ENCODE data around the gene LUM. TPM values are rescaled to one million over a fixed set of nuclear protein-coding genes. Genes with fewer than 3 reads are reported as not detected.

Gene LUM
- total RNA-seq, 3 donors from 2014 or later (not counting 1 experiment from before 2014, with no cell fraction given) = not detected

DNA sequence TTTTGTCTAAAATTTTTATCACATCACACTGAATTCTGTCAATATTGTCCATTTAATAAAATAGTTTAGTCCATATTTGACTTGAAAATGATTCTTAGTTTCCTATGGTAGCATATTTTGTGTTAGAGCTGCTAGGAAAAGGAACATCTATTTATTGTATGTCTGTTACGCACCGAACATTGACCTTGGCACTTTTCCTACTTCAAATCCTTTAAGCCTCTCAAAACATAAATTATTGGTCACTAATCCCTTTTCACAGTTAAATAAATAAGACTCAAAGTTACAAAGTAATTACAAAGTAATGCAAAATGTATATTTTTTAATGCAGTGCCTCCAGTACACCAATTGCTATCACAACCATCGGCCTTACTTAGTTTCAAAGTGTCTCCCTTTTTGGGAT, 42.8 kb upstream of the LUM start:
- ATAC-seq (no peak), DNase-seq (no peak)
- intact Hi-C loops (cut with micrococcal nuclease) = no loop called here
- Mint-ChIP-seq H3K36me3 (no peaks in the 10 kb centered on the region), H3K4me1 (no peaks in the 10 kb centered on the region), H3K9me3 (peaks cover 0 to 3% of the 10 kb centered on the region in 2 donors), H3K27ac (no peak overlapping the region), H3K27me3 (ENCODE audit: low read depth in 2 of 2) (no peaks in the 10 kb centered on the region), H3K4me3 (no peak overlapping the region)
- Histone ChIP-seq H3K4me1 (ENCODE audit: control insufficient read depth, insufficient read depth, low read length) (no peaks in the 10 kb centered on the region), H3K36me3 (ENCODE audit: control insufficient read depth, insufficient read depth, low read length) (no peaks in the 10 kb centered on the region), H3K4me3 (ENCODE audit: low read length) (no peak overlapping the region), H3K9me3 (ENCODE audit: control insufficient read depth, insufficient read depth, low read length) (no peaks in the 10 kb centered on the region), H3K27me3 (ENCODE audit: control insufficient read depth, insufficient read depth, low read length) (no peaks in the 10 kb centered on the region), H3K27ac (ENCODE audit: low read length) (no peak overlapping the region)
- TF ChIP-seq, protein P1, sequence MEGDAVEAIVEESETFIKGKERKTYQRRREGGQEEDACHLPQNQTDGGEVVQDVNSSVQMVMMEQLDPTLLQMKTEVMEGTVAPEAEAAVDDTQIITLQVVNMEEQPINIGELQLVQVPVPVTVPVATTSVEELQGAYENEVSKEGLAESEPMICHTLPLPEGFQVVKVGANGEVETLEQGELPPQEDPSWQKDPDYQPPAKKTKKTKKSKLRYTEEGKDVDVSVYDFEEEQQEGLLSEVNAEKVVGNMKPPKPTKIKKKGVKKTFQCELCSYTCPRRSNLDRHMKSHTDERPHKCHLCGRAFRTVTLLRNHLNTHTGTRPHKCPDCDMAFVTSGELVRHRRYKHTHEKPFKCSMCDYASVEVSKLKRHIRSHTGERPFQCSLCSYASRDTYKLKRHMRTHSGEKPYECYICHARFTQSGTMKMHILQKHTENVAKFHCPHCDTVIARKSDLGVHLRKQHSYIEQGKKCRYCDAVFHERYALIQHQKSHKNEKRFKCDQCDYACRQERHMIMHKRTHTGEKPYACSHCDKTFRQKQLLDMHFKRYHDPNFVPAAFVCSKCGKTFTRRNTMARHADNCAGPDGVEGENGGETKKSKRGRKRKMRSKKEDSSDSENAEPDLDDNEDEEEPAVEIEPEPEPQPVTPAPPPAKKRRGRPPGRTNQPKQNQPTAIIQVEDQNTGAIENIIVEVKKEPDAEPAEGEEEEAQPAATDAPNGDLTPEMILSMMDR (IDR thresholded peaks at IDR 0.05) = no peak
- WGBS (ENCODE audit: insufficient coverage) = no CpG with 5 or more reads among the region's 3 CpGs

DNA sequence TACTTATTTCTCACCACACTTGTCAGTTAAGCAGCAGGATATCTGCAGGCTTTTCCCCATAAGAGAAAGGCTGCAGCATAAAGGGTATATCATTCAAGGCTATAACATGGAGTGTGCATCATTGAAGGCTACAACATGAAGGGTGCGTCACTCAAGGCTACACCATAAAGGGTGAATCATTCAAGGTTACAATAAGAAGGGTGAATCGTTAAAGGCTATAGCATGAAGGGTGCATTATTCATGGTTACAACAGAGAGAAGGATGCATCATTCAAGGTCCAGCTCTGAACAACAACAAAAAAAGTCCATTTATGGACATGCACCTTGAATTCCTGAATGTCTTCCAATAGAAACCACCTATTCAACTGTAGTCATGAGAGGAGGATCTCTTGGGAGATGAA, 32.8 kb upstream of the LUM start:
- peaks cover 2 to 4% of the 10 kb centered on the region in 2 donors for H3K9me3 Mint-ChIP-seq
- 92% methylated on average over 2 of the region's 2 CpGs for WGBS (ENCODE audit: insufficient coverage)
- no peak overlapping the region for H3K4me3 Mint-ChIP-seq
- Histone ChIP-seq H3K4me1 (ENCODE audit: control insufficient read depth, insufficient read depth, low read length) (no peaks in the 10 kb centered on the region), H3K27me3 (ENCODE audit: control insufficient read depth, insufficient read depth, low read length) (no peaks in the 10 kb centered on the region), H3K27ac (ENCODE audit: low read length) (no peak overlapping the region), H3K36me3 (ENCODE audit: control insufficient read depth, insufficient read depth, low read length) (no peaks in the 10 kb centered on the region), H3K4me3 (ENCODE audit: low read length) (no peak overlapping the region), H3K9me3 (ENCODE audit: control insufficient read depth, insufficient read depth, low read length) (no peaks in the 10 kb centered on the region)
- TF ChIP-seq, protein P1 (IDR thresholded peaks at IDR 0.05) = no peak
- no peak for DNase-seq
- H3K27me3 Mint-ChIP-seq (ENCODE audit: low read depth in 2 of 2) = no peaks in the 10 kb centered on the region
- no peaks in the 10 kb centered on the region for H3K4me1 Mint-ChIP-seq
- no peaks in the 10 kb centered on the region for H3K36me3 Mint-ChIP-seq
- ATAC-seq = no peak
- intact Hi-C loops (cut with micrococcal nuclease) = no loop called here
- no peak overlapping the region for H3K27ac Mint-ChIP-seq

DNA sequence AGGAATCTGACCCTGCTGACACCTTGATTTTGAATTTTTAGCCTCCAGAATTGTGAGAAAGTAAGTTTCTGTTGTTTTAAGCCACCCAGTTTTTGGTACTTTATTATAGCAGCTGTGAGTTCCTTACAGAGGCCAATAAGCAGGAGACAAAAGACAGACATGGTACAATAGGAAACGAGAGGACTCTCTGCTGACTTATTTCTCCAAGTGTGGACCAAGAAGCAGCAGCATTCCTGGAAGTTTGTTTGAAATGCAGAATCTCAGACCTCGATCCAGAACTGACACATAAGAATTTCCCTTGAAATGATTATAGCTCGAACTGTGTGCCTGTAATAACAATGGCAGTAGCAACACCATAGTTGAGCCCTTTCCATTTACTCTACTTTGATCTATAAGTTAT, 31.9 kb upstream of the LUM start:
- Histone ChIP-seq H3K4me3 (ENCODE audit: low read length) (no peak overlapping the region), H3K36me3 (ENCODE audit: control insufficient read depth, insufficient read depth, low read length) (no peaks in the 10 kb centered on the region), H3K27me3 (ENCODE audit: control insufficient read depth, insufficient read depth, low read length) (no peaks in the 10 kb centered on the region), H3K9me3 (ENCODE audit: control insufficient read depth, insufficient read depth, low read length) (no peaks in the 10 kb centered on the region), H3K27ac (ENCODE audit: low read length) (no peak overlapping the region), H3K4me1 (ENCODE audit: control insufficient read depth, insufficient read depth, low read length) (no peaks in the 10 kb centered on the region)
- Mint-ChIP-seq H3K36me3 (no peaks in the 10 kb centered on the region), H3K27ac (no peak overlapping the region), H3K4me1 (no peaks in the 10 kb centered on the region), H3K9me3 (peaks cover 2 to 4% of the 10 kb centered on the region in 2 donors), H3K4me3 (no peak overlapping the region), H3K27me3 (ENCODE audit: low read depth in 2 of 2) (no peaks in the 10 kb centered on the region)
- WGBS (ENCODE audit: insufficient coverage) = 79% methylated on average over 3 of the region's 3 CpGs
- DNase-seq = no peak
- ATAC-seq = no peak
- intact Hi-C loops (cut with micrococcal nuclease) = no loop called here
- TF ChIP-seq, protein P1 (IDR thresholded peaks at IDR 0.05) = no peak

DNA sequence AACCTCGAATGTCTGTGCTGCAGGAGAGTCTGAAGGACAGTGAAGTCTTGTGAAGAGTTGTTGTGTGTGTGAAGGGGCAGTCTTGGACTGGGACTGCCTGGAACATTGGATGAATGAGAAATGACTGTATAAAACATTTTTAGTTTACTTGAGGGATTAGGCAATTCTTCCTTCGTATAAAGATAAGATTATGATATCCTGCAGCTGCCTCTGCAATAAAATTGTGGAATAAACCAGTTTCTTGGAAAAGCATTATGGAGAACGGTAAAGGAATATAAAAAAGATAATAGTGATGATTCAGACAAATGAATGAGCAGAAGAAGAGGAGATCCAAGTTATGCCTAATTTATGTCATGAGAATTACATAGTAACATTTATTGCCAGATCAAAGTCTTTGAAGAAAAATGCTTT, 30.9 kb upstream of the LUM start:
- Mint-ChIP-seq H3K27ac (no peak overlapping the region), H3K9me3 (peaks cover 2 to 4% of the 10 kb centered on the region in 2 donors), H3K4me1 (no peaks in the 10 kb centered on the region), H3K36me3 (no peaks in the 10 kb centered on the region), H3K4me3 (no peak overlapping the region), H3K27me3 (ENCODE audit: low read depth in 2 of 2) (no peaks in the 10 kb centered on the region)
- no peak for DNase-seq
- intact Hi-C loops (cut with micrococcal nuclease) = no loop called here
- WGBS (ENCODE audit: insufficient coverage) = 81% methylated on average over 3 of the region's 3 CpGs
- Histone ChIP-seq H3K4me1 (ENCODE audit: control insufficient read depth, insufficient read depth, low read length) (no peaks in the 10 kb centered on the region), H3K27me3 (ENCODE audit: control insufficient read depth, insufficient read depth, low read length) (no peaks in the 10 kb centered on the region), H3K9me3 (ENCODE audit: control insufficient read depth, insufficient read depth, low read length) (no peaks in the 10 kb centered on the region), H3K4me3 (ENCODE audit: low read length) (no peak overlapping the region), H3K27ac (ENCODE audit: low read length) (no peak overlapping the region), H3K36me3 (ENCODE audit: control insufficient read depth, insufficient read depth, low read length) (no peaks in the 10 kb centered on the region)
- no peak for ATAC-seq
- TF ChIP-seq, protein P1 (IDR thresholded peaks at IDR 0.05) = no peak
